Nucleus accumbens (tissue), 56 donors: Measurements from ENCODE around the gene NAALADL1.

Experiments
- DNase-seq, 56 donors: peaks; one replicate each; lab custom pipeline; 2025; lab: John Stamatoyannopoulos, UW

NAALADL1 gene

GRCh38 chr11:65058419-65059054, at the start of gene NAALADL1:
NAALADL1 (minus strand) TSS chr11:65058553; CDS start chr11:65058521, 32 bp downstream.
- no peak for DNase-seq

- no peak for DNase-seq
Observed at GRCh38 chr11:65107751-65108468, 49.6 kb upstream of the NAALADL1 start.

GRCh38 chr11:65107078-65107477, 48.7 kb upstream of the NAALADL1 start:
- no peak for DNase-seq

- peak in 3 of 56 donors; percentile 1 to 17 (median 11) for DNase-seq
Observed at GRCh38 chr11:65104628-65105027, 46.3 kb upstream of the NAALADL1 start.

- no peak for DNase-seq
Observed at GRCh38 chr11:65103476-65103875, 45.1 kb upstream of the NAALADL1 start.

DNA sequence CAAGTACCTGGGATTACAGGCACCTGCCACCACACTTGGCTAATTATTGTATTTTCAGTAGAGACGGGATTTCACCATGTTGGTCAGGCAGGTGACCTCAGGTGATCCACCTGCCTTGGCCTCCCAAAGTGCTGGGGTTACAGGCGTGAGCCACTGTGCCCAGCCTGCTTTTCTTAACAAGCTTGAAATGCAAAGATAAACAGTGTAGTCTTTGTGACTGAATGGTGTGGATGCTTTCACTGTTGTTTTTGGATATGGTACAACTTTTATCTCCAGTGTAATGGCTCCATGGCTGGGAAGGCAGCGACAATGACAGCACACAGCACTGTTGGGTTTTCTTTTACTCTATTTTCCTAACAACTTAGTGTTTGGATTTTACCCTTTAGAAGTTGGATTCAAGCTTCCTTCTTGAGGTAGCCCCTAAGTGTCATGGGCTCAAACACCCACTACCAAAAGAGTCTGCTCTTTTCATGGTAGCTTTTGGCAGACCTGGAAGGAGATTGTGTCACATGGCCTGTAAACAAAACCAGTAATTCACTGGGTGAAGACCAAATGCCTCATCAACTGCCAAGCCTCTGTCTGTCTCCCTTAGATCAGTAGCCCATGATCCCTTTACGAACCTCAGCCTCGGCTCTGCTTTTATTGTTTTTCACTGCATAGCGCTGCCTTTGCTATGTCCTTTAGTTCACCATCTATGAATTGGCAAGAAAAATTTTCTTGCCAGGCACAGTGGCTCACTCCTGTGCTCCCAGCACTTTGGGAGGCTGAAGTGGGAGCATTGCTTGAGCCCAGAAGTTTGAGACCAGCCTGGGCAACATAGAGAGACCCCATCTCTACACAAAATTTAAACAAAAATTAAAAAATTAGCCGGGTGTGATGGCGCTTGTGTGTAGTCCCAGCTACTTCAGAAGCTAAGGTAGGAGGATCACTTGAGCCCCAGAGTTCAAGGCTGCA, 44.1 kb upstream of the NAALADL1 start:
- DNase-seq: peak in 31 of 56 donors; percentile 9 to 68 (median 36)

DNA sequence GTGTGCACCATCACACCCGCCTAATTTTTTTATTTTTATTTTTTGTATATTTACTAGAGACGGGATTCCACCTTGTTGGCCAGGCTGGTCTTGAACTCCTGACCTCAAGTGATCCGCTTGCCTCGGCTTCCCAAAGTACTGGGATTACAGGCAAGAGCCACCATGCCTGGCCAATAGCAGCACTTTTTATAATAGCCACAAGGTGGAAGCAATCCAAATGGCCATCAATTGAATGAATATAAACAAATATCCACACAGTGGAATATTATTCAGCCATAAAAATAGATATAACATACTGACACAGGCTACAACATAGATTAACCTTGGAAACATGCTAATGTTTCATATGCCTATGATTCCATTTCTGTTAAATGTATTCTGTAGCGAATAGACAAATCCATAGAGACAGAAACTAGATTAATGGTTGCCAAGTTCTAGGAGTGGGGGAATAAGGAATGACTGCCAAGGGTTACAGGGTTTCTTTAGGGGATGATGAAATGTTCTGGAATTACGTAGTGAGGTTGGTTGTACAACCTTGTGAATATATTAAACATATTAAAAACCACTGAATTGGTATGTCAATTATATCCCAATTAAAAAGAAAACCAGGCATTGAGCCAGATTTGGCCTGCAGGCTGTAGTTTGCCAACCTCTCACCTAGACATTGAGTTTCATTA, 42.5 kb upstream of the NAALADL1 start:
- DNase-seq: no peak

- DNase-seq: peak in 1 of 56 donors; percentile 51
Observed at GRCh38 chr11:65096926-65097325, 38.6 kb upstream of the NAALADL1 start.

DNA sequence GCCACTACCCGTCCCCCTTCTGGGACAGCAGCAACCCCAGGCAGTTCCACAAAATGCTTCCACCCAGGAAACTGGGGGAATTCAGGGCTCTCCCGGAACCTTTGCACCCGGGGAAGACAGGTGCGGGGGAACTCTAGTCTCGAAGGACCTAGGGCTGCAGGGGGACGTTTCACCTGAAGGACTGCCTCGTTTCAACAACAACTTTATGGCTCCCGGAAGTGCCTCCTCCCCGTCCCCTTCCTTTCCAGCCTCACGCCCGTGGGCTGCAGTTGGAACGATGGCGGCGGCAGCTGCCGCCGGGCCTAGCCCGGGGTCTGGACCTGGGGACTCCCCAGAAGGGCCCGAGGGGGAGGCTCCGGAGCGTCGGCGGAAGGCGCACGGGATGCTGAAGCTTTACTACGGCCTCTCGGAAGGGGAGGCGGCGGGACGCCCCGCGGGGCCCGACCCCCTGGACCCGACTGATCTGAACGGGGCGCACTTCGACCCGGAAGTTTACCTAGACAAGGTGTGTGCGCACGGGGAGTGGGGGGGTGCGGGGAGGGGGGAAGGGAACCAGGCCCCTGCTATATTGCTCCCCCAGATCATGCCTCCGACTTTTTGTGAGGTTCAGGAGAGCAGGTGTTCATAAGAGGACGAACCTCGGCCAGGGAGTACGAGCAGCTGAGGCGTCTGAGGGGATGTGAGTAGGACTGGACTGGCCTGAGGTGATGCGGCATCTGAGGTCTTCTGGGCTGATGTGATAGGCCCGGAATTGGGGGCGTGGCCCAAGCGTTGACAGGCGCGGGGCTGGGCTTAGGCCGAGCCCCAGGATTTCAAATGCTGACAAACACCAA, 37.8 kb upstream of the NAALADL1 start, which contains the start of gene VPS51:
Gene VPS51 (plus strand): TSS at position 241 of the 833 bp plus-strand sequence. CDS start 37 bp downstream, at position 278.
- peak in 55 of 56 donors; percentile 54 to 92 (median 79) for DNase-seq

- DNase-seq: no peak
Observed at GRCh38 chr11:65095427-65095826, 37.1 kb upstream of the NAALADL1 start.

DNA sequence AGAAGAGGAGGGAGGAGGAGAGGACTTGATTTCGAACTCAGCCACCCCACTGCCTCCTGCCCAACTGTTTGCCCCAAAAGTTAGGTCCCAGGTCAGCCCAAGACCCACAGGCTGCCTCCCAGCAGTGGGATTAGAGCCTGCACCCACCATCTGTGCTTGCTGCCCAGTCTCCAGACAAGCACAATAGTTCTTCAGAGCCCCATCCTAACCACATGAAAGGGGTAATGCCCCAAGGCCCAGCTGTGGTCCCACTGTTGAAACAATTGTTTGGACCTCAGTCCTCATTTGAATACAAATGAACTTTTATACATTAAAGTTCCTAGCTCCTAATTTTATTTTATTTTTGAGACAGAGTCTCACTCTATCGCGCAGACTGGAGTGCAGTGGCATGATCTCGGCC, 32.3 kb upstream of the NAALADL1 start:
- DNase-seq: peak in 34 of 56 donors; percentile 5 to 73 (median 36)

GRCh38 chr11:65089621-65090020, 31.3 kb upstream of the NAALADL1 start:
- no peak for DNase-seq

DNA sequence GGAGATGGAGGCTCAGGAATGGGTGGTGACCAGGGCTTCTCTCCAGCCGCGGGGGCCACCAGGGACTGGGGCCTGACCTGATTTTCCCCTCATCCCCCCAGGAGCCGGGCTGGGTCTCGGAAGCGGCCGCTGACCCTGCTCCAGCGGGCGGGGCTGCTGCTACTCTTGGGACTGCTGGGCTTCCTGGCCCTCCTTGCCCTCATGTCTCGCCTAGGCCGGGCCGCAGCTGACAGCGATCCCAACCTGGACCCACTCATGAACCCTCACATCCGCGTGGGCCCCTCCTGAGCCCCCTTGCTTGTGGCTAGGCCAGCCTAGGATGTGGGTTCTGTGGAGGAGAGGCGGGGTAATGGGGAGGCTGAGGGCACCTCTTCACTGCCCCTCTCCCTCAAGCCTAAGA, 29.5 kb upstream of the NAALADL1 start:
- no peak for DNase-seq

DNA sequence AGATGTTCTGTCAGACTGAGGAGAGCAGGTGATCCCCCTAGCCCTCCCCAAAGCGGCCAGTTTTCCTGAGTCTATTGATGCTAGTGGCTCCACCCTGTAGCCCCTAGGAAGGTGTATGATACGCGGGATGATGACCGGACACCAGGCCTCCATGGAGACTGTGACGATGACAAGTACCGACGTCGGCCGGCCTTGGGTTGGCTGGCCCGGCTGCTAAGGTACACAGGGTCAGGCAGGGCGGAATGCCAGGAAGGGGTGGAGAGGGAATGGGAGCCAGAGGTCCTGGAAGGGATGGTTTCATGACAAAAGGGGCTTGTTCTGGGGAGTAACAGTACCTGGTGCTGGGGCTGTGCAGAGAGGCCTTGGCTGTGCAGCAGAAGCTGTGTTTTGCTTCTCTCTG, 28.9 kb upstream of the NAALADL1 start:
- DNase-seq: no peak

GRCh38 chr11:65086809-65087208, 28.5 kb upstream of the NAALADL1 start:
- no peak for DNase-seq

DNA sequence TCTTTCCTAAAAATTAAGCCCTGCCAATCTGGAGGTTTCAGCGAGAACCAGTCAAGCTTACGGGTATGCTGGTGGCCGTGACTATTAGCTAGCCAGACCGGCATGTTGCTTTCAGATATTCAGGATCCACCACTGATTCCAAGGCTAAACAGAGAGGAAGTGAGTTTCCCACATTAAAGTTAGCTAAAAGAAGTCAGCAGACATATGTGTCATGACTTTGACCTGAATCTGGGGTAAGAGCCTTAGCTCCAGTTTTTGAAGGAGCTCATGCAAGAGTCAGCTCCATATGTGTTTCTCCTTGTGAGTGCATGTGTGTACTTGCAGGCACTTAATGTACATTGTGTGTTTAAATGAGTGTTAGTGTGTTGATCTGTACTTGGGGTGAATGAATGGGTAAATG, 27.1 kb upstream of the NAALADL1 start:
- DNase-seq: no peak

GRCh38 chr11:65084598-65085375, 26.4 kb upstream of the NAALADL1 start:
- no peak for DNase-seq

- peak; percentile 43 to 98 (median 92) for DNase-seq
Observed at GRCh38 chr11:65083834-65084597, 25.7 kb upstream of the NAALADL1 start, which contains the start of the genes CDCA5 and ZFPL1. CDCA5 (minus strand) TSS chr11:65084040; CDS start chr11:65083978, 62 bp downstream. ZFPL1 (plus strand) TSS chr11:65084222; CDS start chr11:65084699, 477 bp downstream.
